ENCODE results near the gene GANAB.
"Not testable (repeated sequence)": the region's sequence is repeated elsewhere in the genome, so short reads cannot be mapped to it uniquely, and the experiment has no call there.

GANAB gene

GRCh38 chr11:62649486-62649885 is 3.1 kb upstream of the GANAB start:
- H3K4me3 Mint-ChIP-seq = no peak overlapping the region
- H3K27me3 Mint-ChIP-seq = no peaks in the 10 kb centered on the region
- no peak overlapping the region for H3K27ac Mint-ChIP-seq
- H3K36me3 Mint-ChIP-seq = peaks cover 4% of the 10 kb centered on the region
- peaks cover 29% of the 10 kb centered on the region for H3K4me1 Mint-ChIP-seq
- H3K9me3 Mint-ChIP-seq = no peaks in the 10 kb centered on the region

- H3K4me3 Mint-ChIP-seq = no peak overlapping the region
- H3K4me1 Mint-ChIP-seq = peaks cover 34% of the 10 kb centered on the region
- H3K27ac Mint-ChIP-seq = no peak overlapping the region
- H3K9me3 Mint-ChIP-seq = no peaks in the 10 kb centered on the region
- no peaks in the 10 kb centered on the region for H3K27me3 Mint-ChIP-seq
- peaks cover 4% of the 10 kb centered on the region for H3K36me3 Mint-ChIP-seq
Observed at GRCh38 chr11:62648967-62649364, 2.6 kb upstream of the GANAB start.

- Mint-ChIP-seq H3K27me3 (no peaks in the 10 kb centered on the region), H3K9me3 (no peaks in the 10 kb centered on the region), H3K36me3 (peaks cover 4% of the 10 kb centered on the region), H3K4me1 (peaks cover 31% of the 10 kb centered on the region), H3K4me3 (no peak overlapping the region), H3K27ac (no peak overlapping the region)
Observed at GRCh38 chr11:62648185-62648966, 2.0 kb upstream of the GANAB start.

- peak overlapping the region; percentile 15 for H3K4me3 Mint-ChIP-seq
- H3K9me3 Mint-ChIP-seq = no peaks in the 10 kb centered on the region
- H3K4me1 Mint-ChIP-seq = peaks cover 31% of the 10 kb centered on the region
- no peak overlapping the region for H3K27ac Mint-ChIP-seq
- H3K27me3 Mint-ChIP-seq = no peaks in the 10 kb centered on the region
- peaks cover 4% of the 10 kb centered on the region for H3K36me3 Mint-ChIP-seq
Observed at GRCh38 chr11:62647609-62648005, 1.2 kb upstream of the GANAB start.

GRCh38 chr11:62646825-62647608 is 604 bp upstream of the GANAB start:
- peaks cover 4% of the 10 kb centered on the region for H3K36me3 Mint-ChIP-seq
- H3K4me1 Mint-ChIP-seq = peaks cover 27% of the 10 kb centered on the region
- H3K9me3 Mint-ChIP-seq = no peaks in the 10 kb centered on the region
- H3K27ac Mint-ChIP-seq = peak overlapping the region; percentile 96
- no peaks in the 10 kb centered on the region for H3K27me3 Mint-ChIP-seq
- peak overlapping the region; percentile 100 for H3K4me3 Mint-ChIP-seq

GRCh38 chr11:62645671-62645945 is 805 bp downstream of the GANAB start:
- H3K36me3 Mint-ChIP-seq = peaks cover 4% of the 10 kb centered on the region
- H3K9me3 Mint-ChIP-seq = no peaks in the 10 kb centered on the region
- H3K27me3 Mint-ChIP-seq = no peaks in the 10 kb centered on the region
- peak overlapping the region; percentile 96 for H3K27ac Mint-ChIP-seq
- H3K4me3 Mint-ChIP-seq = peak overlapping the region; percentile 100
- H3K4me1 Mint-ChIP-seq = peaks cover 34% of the 10 kb centered on the region

- no peaks in the 10 kb centered on the region for H3K27me3 Mint-ChIP-seq
- H3K4me1 Mint-ChIP-seq = peaks cover 43% of the 10 kb centered on the region
- H3K36me3 Mint-ChIP-seq = peaks cover 9% of the 10 kb centered on the region
- H3K4me3 Mint-ChIP-seq = peak overlapping the region; percentile 42
- no peaks in the 10 kb centered on the region for H3K9me3 Mint-ChIP-seq
- peak overlapping the region; percentile 30 for H3K27ac Mint-ChIP-seq
Observed at GRCh38 chr11:62644220-62644619, 2.2 kb downstream of the GANAB start.

- Mint-ChIP-seq H3K27me3 (no peaks in the 10 kb centered on the region), H3K9me3 (no peaks in the 10 kb centered on the region), H3K27ac (no peak overlapping the region), H3K36me3 (peaks cover 23% of the 10 kb centered on the region), H3K4me1 (peaks cover 28% of the 10 kb centered on the region), H3K4me3 (no peak overlapping the region)
Observed at GRCh38 chr11:62632492-62632891, 13.9 kb downstream of the GANAB start.

- Mint-ChIP-seq H3K4me3 (no peak overlapping the region), H3K9me3 (no peaks in the 10 kb centered on the region), H3K4me1 (peaks cover 3% of the 10 kb centered on the region), H3K27ac (no peak overlapping the region), H3K27me3 (no peaks in the 10 kb centered on the region), H3K36me3 (peaks cover 17% of the 10 kb centered on the region)
Observed at GRCh38 chr11:62627713-62628112, 18.7 kb downstream of the GANAB start.

GRCh38 chr11:62622476-62623089 is 23.8 kb downstream of the GANAB start:
- Mint-ChIP-seq H3K27me3 (no peaks in the 10 kb centered on the region), H3K9me3 (no peaks in the 10 kb centered on the region), H3K4me3 (peak overlapping the region; percentile 91), H3K27ac (peak overlapping the region; percentile 99), H3K36me3 (peaks cover 13% of the 10 kb centered on the region), H3K4me1 (peaks cover 27% of the 10 kb centered on the region)

- Mint-ChIP-seq H3K27ac (peak within 1 kb of the TSS; percentile 99), H3K4me3 (peak within 1 kb of the TSS; percentile 96), H3K9me3 (no peaks in the 10 kb centered on the region), H3K27me3 (no peaks in the 10 kb centered on the region), H3K4me1 (peaks cover 30% of the 10 kb centered on the region), H3K36me3 (peaks cover 13% of the 10 kb centered on the region)
Observed at GRCh38 chr11:62621567-62622470, 24.6 kb downstream of the GANAB start, which contains the start of gene B3GAT3. Gene B3GAT3, minus strand, starts transcription at chr11:62621986. Its CDS starts 39 bp downstream, at chr11:62621947.

GRCh38 chr11:62621027-62621566 is 25.3 kb downstream of the GANAB start:
- H3K4me1 Mint-ChIP-seq = peaks cover 30% of the 10 kb centered on the region
- H3K27ac Mint-ChIP-seq = peak overlapping the region; percentile 97
- H3K36me3 Mint-ChIP-seq = peaks cover 13% of the 10 kb centered on the region
- H3K27me3 Mint-ChIP-seq = no peaks in the 10 kb centered on the region
- no peaks in the 10 kb centered on the region for H3K9me3 Mint-ChIP-seq
- H3K4me3 Mint-ChIP-seq = peak overlapping the region; percentile 96

GRCh38 chr11:62616957-62617356 is 29.5 kb downstream of the GANAB start:
- H3K4me1 Mint-ChIP-seq = peaks cover 49% of the 10 kb centered on the region
- H3K27ac Mint-ChIP-seq = peak overlapping the region; percentile 55
- H3K9me3 Mint-ChIP-seq, H3K4me3 Mint-ChIP-seq, H3K36me3 Mint-ChIP-seq, H3K27me3 Mint-ChIP-seq: not testable (repeated sequence)

- no peaks in the 10 kb centered on the region for H3K27me3 Mint-ChIP-seq
- H3K36me3 Mint-ChIP-seq = peaks cover 4% of the 10 kb centered on the region
- H3K4me3 Mint-ChIP-seq = no peak overlapping the region
- H3K4me1 Mint-ChIP-seq = peaks cover 46% of the 10 kb centered on the region
- H3K27ac Mint-ChIP-seq = peak overlapping the region; percentile 30
- no peaks in the 10 kb centered on the region for H3K9me3 Mint-ChIP-seq
Observed at GRCh38 chr11:62615521-62615920, 30.9 kb downstream of the GANAB start.

GRCh38 chr11:62614275-62614674 is 32.1 kb downstream of the GANAB start:
- no peaks in the 10 kb centered on the region for H3K27me3 Mint-ChIP-seq
- peaks cover 48% of the 10 kb centered on the region for H3K4me1 Mint-ChIP-seq
- H3K9me3 Mint-ChIP-seq = no peaks in the 10 kb centered on the region
- H3K27ac Mint-ChIP-seq = peak overlapping the region; percentile 91
- H3K36me3 Mint-ChIP-seq = peaks cover 5% of the 10 kb centered on the region
- H3K4me3 Mint-ChIP-seq = peak overlapping the region; percentile 77

All from activated naive CD4-positive, alpha-beta T cell treated with anti-CD3 and anti-CD28 coated beads, Interleukin-2, amount 50 U/mL, for 24 hours (primary cell).